PC-3 (cell line): ENCODE data around the gene ARHGAP15. TPM values are rescaled to one million over a fixed set of nuclear protein-coding genes. Genes with fewer than 3 reads are reported as not detected.

Experiments
- ATAC-seq: fragments of 200-7000 bp; cut with Tn5 transposase; 2 replicates; pipeline ENCODE4 v1.9.1; 2020; ENCODE audit warnings: mild to moderate bottlenecking, moderate library complexity
- BruUV-seq: library from RNA; stranded (reverse); fragments of 400-500 nt; replicated peaks from 2 replicates; lab custom pipeline; 2021; lab: Mats Ljungman, UMichigan
- CTCF ChIA-PET: fragments of 300-600 bp; sonication (Branson Sonifier 250); formaldehyde crosslinking; loops from one replicate; lab custom pipeline; 2022; ENCODE audit warnings: antibody characterized with exemption; lab: Charles Lee
- POLR2A ChIA-PET: fragments of 300-600 bp; sonication (Branson Sonifier 250); formaldehyde crosslinking; loops from one replicate; lab custom pipeline; 2022; ENCODE audit warnings: antibody characterized with exemption; ENCODE audit not compliant: unreplicated experiment; lab: Charles Lee
- DNase-seq: peaks from one replicate; pipeline ENCODE4 v3.0.0-alpha.2; 2015
- H2AFZ ChIP-seq: fragments of 300-600 bp; sonication (generic); 2 replicates; pipeline ENCODE4 v1.6.0; 2016; ENCODE audit warnings: antibody characterized with exemption, low read length
- H3F3A ChIP-seq: fragments of 300-600 bp; sonication (generic); one replicate; pipeline ENCODE4 v1.6.0; 2017; ENCODE audit warnings: antibody characterized with exemption, low read length, control low read depth, mild to moderate bottlenecking; ENCODE audit not compliant: unreplicated experiment
- H3K27ac ChIP-seq: fragments of 300-600 bp; sonication (generic); 2 replicates; pipeline ENCODE4 v1.5.1; 2016; ENCODE audit warnings: mild to moderate bottlenecking, low read length
- H3K27me3 ChIP-seq: fragments of 300-600 bp; sonication (generic); 2 replicates; pipeline ENCODE4 v1.6.1; 2016; ENCODE audit warnings: low read length, mixed read lengths
- H3K36me3 ChIP-seq: fragments of 300-600 bp; sonication (generic); 2 replicates; pipeline ENCODE4 v1.6.1; 2016; ENCODE audit warnings: low read depth, mixed run types, low read length, mixed read lengths
- H3K4me1 ChIP-seq: fragments of 300-600 bp; sonication (generic); 2 replicates; pipeline ENCODE4 v1.5.1; 2016; ENCODE audit warnings: low read length; ENCODE audit not compliant: insufficient read depth
- H3K4me2 ChIP-seq: fragments of 300-600 bp; sonication (generic); 2 replicates; pipeline ENCODE4 v1.6.0; 2016; ENCODE audit warnings: low read length
- H3K4me3 ChIP-seq: fragments of 300-600 bp; sonication (generic); 2 replicates; pipeline ENCODE4 v1.5.1; 2016; ENCODE audit warnings: mild to moderate bottlenecking, low read length, mixed read lengths
- H3K79me2 ChIP-seq: fragments of 300-600 bp; sonication (generic); 2 replicates; pipeline ENCODE4 v1.6.1; 2017; ENCODE audit warnings: low read length, mixed read lengths
- H3K9ac ChIP-seq: fragments of 300-600 bp; sonication (generic); 2 replicates; pipeline ENCODE4 v1.6.0; 2016; ENCODE audit warnings: mild to moderate bottlenecking, low read length
- H3K9me2 ChIP-seq: fragments of 300-600 bp; sonication (generic); replicated peaks from 2 replicates; pipeline ENCODE4 v1.6.1; 2016; ENCODE audit warnings: mixed run types, low read length, mixed read lengths
- H3K9me3 ChIP-seq: fragments of 300-600 bp; sonication (generic); 2 replicates; pipeline ENCODE4 v1.6.1; 2016; ENCODE audit warnings: low read length, mixed read lengths
- H4K20me1 ChIP-seq: fragments of 300-600 bp; sonication (generic); 2 replicates; pipeline ENCODE4 v1.6.1; 2016; ENCODE audit warnings: low read length, mixed read lengths
- CTCF ChIP-seq: fragments of 300-600 bp; sonication (generic); conservative IDR thresholded peaks from 2 replicates; pipeline ENCODE4 v1.5.1; 2017; ENCODE audit warnings: antibody characterized with exemption, low read depth, mild to moderate bottlenecking, low read length
- EZH2 ChIP-seq: fragments of 300-600 bp; sonication (generic); IDR thresholded peaks from one replicate; pipeline ENCODE4 v1.6.1; 2017; ENCODE audit warnings: antibody characterized with exemption, mild to moderate bottlenecking, low read length; ENCODE audit not compliant: unreplicated experiment
- EZH2phosphoT487 ChIP-seq: fragments of 300-600 bp; sonication (generic); IDR thresholded peaks from 2 replicates; pipeline ENCODE4 v1.6.1; 2018; ENCODE audit warnings: mild to moderate bottlenecking, antibody characterized with exemption, low read length, borderline replicate concordance
- intact Hi-C: fragments of 100-400 bp; cut with micrococcal nuclease; formaldehyde crosslinking; loops from 2 replicates; pipeline ENCODE4 v1.9.0; 2023
- total RNA-seq: library from RNA; depleted of rRNA; stranded (reverse); fragments of >200 nt; gene quantifications from 2 replicates; pipeline ENCODE4 v1.2.3, GENCODE V29; 2014

The ARHGAP15 gene
- total RNA-seq, 1 experiment from 2014 or later, result not detected

- peaks cover 5% of the 10 kb centered on the region; the same call in 1 of the 2 replicates for H3K4me1 ChIP-seq
- no peak overlapping the region for H3K4me3 ChIP-seq
- H4K20me1 ChIP-seq, result no peaks in the 10 kb centered on the region
- intact Hi-C loops, result no loop called here
- no peak overlapping the region for H3K4me2 ChIP-seq
- no peaks in the 10 kb centered on the region for H3K36me3 ChIP-seq
- H3K9ac ChIP-seq, result no peak overlapping the region
- ATAC-seq (no peak), DNase-seq (no peak)
- BruUV-seq, result no TSS peak
- H3K9me2 ChIP-seq, result no peaks in the 10 kb centered on the region
- no peaks in the 10 kb centered on the region for H3F3A ChIP-seq
- H3K9me3 ChIP-seq, result no peaks in the 10 kb centered on the region
- POLR2A ChIA-PET, result no interaction called here
- TF ChIP-seq EZH2phosphoT487 (no peak), EZH2 (no peak), CTCF (no peak)
- no peak overlapping the region for H3K27ac ChIP-seq
- H2AFZ ChIP-seq, result no peak overlapping the region
- peaks cover 8% of the 10 kb centered on the region; the same call in 1 of the 2 replicates for H3K27me3 ChIP-seq
- CTCF ChIA-PET, result no interaction called here
- no peaks in the 10 kb centered on the region for H3K79me2 ChIP-seq
These were observed 218.7 kb downstream of the ARHGAP15 start for GRCh38 chr2:143347901-143348414.

GRCh38 chr2:143354050-143354750, 225.0 kb downstream of the ARHGAP15 start:
- TF ChIP-seq EZH2, result no peak
- TF ChIP-seq EZH2phosphoT487, result no peak
- no peak for TF ChIP-seq CTCF
- Histone ChIP-seq H3K27me3 (peaks cover 6% of the 10 kb centered on the region; the same call in 1 of the 2 replicates), H3K4me1 (no peaks in the 10 kb centered on the region), H3F3A (no peaks in the 10 kb centered on the region), H3K4me2 (no peak overlapping the region), H3K27ac (no peak overlapping the region), H4K20me1 (no peaks in the 10 kb centered on the region), H3K9ac (no peak overlapping the region), H3K4me3 (no peak overlapping the region), H3K9me3 (no peaks in the 10 kb centered on the region), H3K79me2 (no peaks in the 10 kb centered on the region), H3K9me2 (no peaks in the 10 kb centered on the region), H2AFZ (peak overlapping the region; percentile 26; the same call in 1 of the 2 replicates), H3K36me3 (no peaks in the 10 kb centered on the region)
- ChIA-PET CTCF (no interaction called here), POLR2A (no interaction called here)
- DNase-seq, result no peak
- intact Hi-C loops, result no loop called here
- ATAC-seq, result no peak
- no TSS peak for BruUV-seq

- H3K4me2 ChIP-seq, result no peak overlapping the region
- no peaks in the 10 kb centered on the region for H3K36me3 ChIP-seq
- ChIA-PET POLR2A (no interaction called here), CTCF (no interaction called here)
- BruUV-seq, result no TSS peak
- no peaks in the 10 kb centered on the region for H3K4me1 ChIP-seq
- peaks cover 5% of the 10 kb centered on the region; the same call in 1 of the 2 replicates for H3K27me3 ChIP-seq
- H3F3A ChIP-seq, result no peaks in the 10 kb centered on the region
- H2AFZ ChIP-seq, result no peak overlapping the region
- H3K9ac ChIP-seq, result no peak overlapping the region
- no peaks in the 10 kb centered on the region for H3K79me2 ChIP-seq
- TF ChIP-seq EZH2, result no peak
- TF ChIP-seq EZH2phosphoT487, result no peak
- no peak for TF ChIP-seq CTCF
- intact Hi-C loops, result no loop called here
- H3K9me2 ChIP-seq, result no peaks in the 10 kb centered on the region
- ATAC-seq (no peak), DNase-seq (no peak)
- no peak overlapping the region for H3K4me3 ChIP-seq
- H4K20me1 ChIP-seq, result no peaks in the 10 kb centered on the region
- H3K27ac ChIP-seq, result no peak overlapping the region
- H3K9me3 ChIP-seq, result no peaks in the 10 kb centered on the region
These were observed 226.7 kb downstream of the ARHGAP15 start for GRCh38 chr2:143355870-143356269.
